GM18520 (cell line): ENCODE measurements around the gene ROR1.

Experiments used
- ATAC-seq: cut with Tn5 transposase; IDR thresholded peaks from one replicate; pipeline ENCODE4 v1.9.1; 2021; ENCODE audit not compliant: unreplicated experiment

The ROR1 gene

DNA sequence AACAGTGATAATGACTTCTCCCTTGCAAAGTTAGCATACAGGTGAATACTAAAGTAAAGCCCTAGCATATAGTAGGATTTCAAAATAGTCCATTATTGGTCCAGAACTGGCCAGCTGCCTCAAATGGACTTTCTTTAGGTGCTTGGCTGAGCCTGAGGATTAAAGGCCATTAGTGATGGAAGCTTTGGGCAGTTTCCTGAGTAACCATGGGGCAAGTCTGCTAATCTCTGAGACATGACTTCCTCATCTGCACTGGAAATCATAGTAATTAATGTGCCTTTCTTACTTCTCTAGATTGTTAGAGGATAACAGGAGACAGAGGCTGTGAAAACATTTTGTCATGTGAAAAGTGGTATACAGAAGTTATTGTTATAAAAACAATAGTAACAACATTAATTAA, 273.1 kb downstream of the ROR1 start:
- no peak for ATAC-seq

DNA sequence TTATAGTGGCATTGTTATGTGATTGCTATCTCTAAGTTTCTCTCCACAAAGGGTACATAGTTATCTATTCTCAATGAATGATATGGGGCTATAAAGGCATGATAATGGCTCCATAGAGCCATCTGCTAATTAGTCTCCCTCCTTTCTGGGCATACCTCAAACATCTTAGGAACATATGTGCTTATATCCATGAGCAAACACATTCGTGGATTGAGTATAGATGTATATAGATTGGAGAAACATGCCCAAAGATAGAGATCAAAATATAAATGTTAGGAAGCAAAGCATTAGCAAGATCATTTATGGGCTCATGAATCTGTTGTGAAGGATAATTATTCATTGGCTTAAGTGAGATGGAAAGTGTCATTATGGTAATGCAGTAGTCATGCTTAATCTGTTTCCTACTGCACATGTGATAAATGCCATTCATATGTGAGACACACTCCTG, 273.8 kb downstream of the ROR1 start:
- no peak for ATAC-seq

DNA sequence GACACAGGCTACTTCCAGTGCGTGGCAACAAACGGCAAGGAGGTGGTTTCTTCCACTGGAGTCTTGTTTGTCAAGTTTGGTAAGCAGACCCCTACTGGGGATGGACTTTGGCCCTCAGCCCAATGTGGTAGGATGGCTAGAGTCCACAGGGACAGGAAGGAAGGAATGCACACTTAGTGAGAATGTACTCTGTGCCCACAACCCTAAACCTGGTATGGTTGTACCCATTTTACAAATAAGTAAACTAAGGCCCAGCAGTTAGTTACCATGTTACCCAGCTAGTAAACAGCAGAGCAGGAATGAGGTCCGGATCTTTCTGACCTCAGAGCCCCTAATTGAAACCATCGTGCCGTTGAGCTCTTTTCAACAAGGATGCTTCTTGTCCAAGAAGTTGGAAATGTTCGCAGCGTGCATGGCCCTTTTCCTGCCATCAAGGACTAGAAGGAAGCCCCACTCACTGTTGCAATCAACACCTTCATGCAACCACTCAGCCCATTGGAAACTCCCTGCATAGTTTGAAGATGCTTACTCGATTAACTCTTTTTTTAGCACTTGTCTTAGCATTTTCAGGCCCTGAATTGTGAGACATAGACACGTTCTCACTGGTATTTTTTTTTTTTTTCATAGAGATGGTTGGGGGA, 276.2 kb downstream of the ROR1 start:
- no peak for ATAC-seq

DNA sequence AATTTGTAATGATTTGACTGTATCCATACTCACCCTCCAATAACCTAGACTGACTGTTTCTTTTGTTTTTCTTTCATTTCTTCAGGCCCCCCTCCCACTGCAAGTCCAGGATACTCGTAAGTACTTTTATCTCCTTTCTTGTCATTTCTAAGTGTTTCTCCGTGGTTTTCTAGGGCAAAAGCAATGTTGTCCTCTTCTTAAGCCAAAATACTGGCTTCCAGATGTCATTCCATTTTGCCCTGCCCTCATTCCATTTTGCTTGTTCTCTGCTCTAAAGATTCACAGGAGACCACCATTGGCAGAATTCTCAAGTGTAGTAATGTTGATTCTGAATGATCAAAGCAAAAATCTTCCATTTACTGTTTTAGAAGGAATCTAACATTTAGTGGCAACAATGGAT, 276.8 kb downstream of the ROR1 start:
- no peak for ATAC-seq

DNA sequence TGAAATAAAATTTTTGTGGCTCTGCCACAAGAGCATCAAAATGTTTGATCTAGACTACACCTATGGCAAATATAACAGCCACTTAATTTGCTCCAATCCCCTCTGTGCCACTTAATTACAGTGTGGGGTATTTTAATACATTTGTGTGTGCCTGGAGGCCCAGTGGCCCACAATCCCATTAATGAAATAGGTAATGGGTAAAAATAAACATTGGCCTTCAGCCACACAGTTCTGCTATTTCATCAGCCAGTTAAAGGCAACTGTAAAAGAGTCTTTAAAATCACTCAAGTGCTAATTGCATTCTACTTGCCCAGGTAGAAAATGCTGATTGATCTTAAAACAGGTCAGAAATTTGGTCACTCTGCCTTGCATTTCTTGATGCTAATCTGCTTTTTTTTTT, 278.0 kb downstream of the ROR1 start:
- no peak for ATAC-seq

DNA sequence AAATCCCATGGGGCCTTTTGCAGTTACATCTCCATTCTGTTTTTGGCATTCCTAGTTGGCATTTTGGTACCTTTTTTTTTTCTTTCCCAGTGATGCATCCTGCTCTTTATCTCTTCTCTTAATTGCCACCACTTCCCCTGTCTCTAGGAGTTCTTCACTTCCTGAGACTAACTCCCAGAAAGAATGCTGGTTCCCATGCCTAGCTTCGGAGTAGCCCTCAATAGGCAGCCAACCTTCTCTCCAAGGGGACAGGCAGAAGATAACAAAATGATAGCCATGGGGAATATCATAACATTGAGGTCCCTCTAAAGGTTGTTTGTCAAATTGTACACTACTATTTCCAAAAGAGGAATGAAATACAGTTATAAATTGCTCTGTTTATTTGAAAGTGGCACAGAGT, 279.0 kb downstream of the ROR1 start:
- no peak for ATAC-seq

DNA sequence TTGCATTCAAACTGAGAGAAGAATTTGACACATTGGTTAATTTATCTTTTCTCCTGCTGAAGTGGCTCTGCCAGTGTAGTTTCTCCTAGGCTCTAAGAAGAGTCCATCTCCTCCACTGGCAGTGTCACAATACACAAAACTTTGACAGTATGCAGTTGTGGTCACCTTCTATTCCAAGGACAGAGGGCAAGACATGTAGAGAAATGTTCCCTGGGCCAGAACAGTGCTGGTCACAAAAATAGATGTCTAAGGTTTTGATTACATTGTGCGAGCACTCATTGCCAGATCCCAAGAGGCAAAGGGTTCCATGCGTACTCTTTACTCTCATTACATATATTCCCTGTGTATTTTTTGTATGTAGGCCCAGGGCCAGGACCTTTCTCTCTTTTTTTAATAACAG, 281.5 kb downstream of the ROR1 start:
- ATAC-seq = no peak

DNA sequence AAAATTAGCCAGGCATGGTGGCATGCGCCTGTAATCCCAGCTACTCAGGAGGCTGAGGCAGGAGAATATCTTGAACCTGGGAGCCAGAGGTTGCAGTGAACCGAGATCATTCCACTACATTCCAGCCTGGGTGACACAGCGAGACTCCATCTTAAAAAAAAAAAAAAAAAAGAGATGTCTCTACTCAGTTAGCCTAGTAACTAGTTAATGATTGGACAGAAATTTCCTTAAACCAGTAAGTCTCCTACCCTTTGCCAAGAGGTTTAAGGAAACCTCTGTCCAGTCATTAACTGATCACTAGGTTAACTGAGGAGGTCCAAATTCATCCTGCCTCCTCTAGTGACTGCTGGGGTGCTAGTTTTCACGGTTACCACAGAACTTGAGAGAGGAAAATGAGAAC, 285.7 kb downstream of the ROR1 start:
- no peak for ATAC-seq

DNA sequence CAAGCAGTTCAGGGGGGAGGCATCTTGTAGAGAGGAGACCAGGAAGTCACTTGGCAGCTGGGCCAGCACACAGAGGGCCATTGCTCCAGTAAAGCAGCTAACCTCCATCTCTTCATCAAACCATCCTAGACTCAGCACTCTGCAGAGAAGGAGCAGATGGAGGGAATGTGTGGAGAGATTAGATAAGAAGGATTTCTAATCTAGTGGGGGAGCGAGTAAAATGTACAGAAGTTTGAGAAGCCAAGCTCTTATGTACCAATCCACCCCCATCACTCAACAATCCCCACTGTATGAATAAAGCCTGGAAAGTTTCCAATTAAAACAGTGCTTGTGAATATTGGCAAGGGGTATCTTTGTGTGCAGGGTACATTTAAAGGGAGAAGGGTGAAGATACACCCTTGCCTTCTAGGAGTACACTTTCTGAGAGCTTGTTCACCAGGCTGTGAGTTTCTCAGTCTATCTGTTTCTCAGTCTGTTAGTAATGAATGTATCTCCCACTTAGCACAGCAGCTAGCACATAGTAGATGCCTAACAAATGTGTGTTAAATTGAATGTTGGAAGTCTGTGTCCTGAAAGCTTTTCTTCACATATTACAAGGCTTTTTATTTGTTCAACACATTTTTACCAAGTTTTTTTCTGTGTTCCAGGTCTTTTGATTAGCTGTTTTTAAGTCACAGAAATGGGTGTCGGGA, 286.9 kb downstream of the ROR1 start:
- no peak for ATAC-seq

DNA sequence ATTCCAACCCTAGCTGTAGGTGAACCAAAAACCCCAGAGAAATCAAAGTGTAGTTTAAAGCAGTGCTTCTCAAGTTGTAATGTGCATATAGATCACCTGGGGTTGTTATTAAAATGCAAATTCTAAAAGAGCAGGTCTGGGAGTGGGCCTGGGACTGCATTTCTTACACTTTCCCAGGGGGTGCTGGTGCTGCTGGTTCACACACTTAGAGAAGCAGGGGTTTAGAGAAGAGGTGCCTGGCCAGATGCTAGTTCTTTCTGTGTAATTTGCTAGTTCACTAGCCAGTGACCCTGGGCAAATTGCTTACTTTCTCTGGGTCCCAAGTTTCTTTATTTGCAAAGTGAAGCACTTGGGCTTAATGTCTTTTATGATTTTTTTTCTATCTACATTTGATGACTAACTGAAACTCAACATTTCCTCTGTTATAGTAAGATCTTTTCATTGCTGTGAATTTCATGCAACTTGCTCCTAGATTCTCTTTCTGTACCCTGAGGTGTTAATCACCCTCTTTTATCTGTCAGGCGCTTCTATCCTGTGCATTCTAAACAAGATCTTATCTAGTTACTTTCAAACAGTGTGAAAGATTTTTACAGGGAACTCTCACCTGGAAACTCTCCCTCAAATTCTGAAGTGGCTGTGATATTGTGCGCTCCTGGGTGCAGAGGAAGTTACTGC, 287.8 kb downstream of the ROR1 start:
- ATAC-seq = no peak

DNA sequence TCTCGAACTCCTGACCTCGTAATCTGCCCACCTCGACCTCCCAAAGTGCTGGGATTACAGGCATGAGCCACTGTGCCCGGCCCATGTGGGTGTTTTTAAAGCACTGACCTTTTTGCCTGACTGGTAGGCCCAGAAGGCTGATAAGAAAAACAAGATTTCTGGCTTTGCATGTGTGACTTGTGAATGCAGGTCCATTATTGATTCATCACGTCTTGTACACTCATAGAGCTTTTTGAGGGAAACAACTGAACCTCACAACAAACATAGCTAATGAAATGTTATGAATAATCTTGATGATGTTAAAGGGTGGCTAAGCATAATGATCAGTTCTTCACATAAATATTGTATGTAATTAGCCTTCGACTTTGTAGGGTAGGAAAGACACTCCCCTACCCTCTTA, 288.7 kb downstream of the ROR1 start:
- no peak for ATAC-seq

DNA sequence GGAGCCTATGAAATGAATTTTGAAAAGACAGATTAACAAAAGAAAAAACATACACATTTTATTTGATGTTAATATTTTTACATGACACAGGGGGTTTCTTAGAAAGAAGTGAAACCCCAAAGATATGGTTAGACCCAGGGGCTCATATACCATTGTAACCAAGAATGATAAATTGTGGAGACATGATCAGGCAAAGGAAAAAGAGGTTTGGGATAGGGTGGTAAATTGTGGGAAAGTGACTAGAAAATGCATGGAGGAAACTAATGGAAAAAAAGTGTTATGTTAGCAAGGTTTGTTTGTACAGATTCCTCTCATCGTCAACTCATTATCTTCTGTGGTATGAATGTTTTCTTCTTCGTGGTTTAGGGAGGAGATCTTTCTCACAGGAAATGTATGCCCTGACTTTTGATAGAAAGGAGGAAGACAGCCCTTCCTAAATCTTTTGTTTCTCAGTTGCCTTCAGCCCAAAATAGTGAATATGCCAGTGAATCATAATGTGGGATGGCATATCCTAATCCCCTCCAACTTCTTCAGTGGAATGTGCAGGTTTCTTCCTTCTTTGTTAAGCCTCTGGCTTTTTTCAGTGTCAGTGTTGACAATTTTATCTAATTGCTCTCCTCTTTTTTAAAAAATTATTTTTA, 289.2 kb downstream of the ROR1 start:
- ATAC-seq = no peak

DNA sequence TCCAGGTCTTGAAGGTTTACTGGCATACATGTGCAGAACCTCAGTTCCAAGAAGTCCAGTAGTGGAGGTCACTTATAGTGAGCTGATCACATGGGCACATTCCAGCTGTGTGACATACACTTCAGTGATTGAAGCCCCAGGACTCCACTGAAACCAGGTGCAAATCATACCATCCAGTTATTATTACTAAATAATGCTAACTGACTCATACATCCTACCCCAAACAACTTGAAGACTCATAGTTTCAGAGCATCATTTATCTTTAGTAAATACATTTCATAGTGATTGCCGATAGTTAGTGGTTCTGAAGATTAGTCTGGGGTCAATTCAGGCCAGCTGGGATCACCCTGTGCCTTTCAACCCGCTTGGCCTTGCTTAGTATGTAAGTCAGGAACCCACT, 291.8 kb downstream of the ROR1 start:
- ATAC-seq = no peak

DNA sequence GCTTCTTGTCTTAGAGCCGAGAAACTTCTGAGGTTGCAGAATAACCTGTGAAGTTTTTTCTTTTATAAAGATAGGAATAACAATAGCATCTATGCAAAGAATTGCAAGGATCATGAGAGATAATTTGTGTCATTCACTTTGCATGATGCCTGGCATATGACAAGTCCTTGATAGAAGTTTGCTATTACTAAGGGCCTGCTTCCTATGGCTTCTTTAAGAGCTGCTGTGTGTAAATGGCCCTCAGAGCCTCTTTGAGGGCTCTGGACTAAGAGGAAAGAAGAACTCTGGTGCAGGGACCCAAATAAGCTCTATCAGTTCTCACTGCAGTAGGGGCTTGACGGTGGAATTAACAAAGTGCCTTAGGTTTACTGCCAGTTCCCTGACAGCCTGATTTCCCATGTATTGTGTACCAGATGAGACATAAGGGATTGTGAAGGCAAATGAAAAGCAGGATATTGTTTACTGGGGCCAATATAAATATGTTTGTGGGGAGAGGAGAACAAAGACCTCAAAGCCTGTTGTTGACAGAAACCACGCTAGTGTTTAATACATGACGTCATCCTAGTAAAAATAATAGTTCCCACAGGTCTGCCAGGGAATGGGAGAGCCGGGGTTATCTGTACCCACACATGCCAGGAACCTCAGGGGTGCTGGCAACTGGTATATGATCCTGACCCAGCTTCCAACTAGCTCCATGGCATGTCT, 298.4 kb downstream of the ROR1 start:
- ATAC-seq = no peak

DNA sequence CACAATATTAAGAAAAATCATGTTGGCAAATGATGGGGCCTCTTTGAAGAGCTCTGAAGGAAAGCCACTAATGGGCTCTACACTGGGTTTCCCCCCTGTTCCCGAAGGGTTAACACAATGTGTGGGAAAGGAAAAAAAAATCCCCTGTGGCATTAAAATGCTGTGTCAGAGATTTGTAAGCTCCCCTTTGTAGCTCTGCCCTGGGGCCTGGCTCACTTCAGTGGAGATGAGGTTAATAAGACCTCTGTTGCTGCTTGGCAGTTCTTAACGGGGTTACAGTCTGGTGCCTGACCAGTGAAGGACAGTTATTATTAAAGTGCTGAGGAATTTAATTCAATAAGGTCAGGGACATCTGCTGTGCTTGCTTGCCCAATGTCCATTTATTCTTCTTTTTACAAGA, 299.9 kb downstream of the ROR1 start:
- ATAC-seq = no peak

DNA sequence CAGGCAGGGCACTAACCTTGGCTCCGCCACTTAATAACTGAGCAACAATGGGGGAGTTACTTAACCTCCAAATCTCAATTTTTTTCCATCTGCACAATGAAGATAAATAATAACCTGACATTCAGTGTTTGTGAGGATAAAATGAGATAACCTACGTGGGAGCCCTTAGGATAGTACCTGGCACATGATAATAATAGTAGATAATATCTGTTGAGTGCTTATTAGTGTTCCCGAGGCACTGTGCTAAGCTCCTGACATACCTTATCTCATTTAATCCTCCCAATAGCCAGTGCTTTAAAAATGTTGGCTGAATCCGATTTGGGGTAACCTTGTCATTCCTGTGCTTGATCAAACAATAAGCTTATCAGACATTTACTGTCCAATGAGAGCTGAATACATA, 300.9 kb downstream of the ROR1 start:
- no peak for ATAC-seq

DNA sequence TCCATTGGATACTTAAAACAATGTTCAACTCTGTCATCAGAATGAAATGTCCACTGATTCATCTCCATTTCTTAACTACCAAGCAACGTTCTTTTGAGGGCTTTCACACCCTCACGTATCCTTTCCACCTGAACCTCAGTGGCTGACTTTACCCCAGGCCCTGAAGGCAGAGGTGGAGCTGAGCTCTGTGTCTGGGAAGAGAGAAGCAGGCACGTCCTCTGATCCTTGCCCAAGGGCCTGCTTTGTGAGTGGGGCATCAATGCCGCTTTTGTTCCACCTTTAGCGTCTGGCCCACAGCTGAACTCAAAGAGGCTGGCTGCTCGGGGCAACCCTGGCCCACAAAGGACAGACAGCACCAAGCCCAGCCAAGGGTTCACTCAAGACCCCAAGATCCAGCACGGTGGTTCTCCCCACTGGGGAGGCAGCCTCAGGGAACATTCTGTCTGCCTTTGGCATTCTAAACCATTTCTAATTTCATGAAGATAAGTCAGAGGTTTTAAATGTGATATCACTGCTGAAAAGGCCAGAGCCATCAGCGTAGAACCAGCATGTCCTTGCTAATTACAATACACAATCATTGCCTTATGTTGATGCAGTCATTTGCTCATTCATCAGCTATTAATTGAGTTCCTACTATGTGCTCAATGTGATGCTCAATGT, 303.6 kb downstream of the ROR1 start:
- ATAC-seq = no peak

DNA sequence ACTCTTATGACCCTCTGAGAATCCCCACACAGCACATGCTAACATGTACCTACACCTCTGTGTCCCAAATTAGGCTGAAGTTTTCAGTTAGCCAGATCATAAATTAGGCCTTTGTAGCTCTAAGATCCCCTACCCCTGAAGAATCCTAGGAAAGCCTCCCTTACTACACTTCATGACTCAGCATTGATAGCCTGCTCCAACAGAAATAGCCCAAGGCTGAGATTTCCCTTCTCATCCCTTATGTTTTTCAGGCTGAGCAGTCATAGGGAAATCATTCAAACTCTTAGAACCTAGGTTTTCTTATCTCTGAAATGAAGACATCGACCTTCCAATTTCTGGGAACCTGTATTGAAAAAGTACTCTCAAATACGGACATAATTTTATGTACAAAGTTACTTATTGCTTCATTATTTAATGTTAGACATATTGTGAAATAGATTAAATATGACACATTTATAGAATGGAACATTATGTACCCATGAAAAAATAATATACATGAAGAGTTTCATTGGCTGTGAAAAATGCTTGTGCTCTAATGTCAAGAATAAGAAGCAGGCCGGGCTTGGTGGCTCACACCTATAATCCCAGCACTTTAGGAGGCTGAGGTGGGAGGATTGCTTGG, 307.2 kb downstream of the ROR1 start:
- no peak for ATAC-seq

DNA sequence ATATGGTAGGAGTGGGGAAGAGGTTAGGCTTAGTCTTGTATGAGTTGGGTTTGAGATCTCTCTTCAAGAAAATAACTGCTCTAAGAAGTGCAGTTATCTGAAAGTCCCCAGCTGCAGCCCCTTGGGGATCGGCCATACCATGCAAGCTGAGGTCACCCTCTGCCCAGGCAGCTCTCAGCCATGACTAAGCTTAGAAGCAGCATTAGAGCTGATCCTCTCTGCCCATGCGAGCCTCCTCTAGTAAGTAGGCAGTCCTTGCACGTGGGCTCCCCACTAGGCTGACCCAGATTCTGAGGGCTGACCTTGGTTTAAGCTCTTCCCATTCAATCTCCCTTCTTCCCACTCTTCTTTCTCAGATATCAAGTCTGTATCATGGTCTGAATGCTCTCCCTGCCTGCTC, 308.6 kb downstream of the ROR1 start:
- no peak for ATAC-seq

DNA sequence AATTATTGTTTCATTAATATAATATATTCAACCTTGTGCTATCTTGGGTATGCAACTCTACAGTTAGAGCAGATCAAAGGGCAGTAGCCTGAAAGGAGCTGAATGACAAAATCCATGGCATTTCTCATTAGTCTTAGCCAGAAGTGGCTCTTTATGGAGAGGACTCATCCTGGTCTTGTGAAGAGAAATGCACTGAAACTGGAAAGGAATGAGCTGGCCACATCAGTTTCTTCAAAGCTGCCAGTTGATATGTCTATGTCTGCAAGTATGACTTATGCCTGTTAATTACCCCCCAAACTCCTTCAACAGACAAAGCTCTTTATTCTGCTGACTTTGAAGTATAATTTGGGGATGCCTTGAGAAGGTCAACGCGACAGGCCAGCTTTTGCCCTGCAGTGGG, 310.6 kb downstream of the ROR1 start:
- ATAC-seq = no peak
